Activated gamma-delta T cell treated with Interleukin-2 at 50 U/mL for 16 hours (primary cell): ENCODE results near the gene MESD.

Source experiments
- DNase-seq: peaks from one replicate; pipeline ENCODE4 v3.0.0-alpha.2; 2020

MESD gene

DNA sequence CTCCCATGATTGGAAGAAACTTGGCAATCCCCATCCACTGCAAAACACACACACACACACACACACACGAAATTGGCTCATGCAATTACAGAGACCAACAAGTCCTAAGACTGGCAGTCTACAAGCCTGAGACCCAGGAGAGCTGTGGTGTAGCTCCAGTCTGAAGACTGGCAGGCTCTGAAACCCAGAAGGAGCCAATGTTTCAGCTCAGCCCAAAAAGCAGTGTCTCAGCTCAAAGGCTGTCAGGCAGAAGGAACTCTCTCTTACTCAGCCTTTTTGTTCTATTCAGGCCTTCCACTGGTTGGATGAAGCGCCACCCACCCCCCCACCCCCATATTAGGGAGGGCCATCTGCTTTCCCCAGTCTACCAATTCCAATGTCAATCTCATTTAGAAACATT is 32.1 kb downstream of the MESD start:
- DNase-seq = no peak

DNA sequence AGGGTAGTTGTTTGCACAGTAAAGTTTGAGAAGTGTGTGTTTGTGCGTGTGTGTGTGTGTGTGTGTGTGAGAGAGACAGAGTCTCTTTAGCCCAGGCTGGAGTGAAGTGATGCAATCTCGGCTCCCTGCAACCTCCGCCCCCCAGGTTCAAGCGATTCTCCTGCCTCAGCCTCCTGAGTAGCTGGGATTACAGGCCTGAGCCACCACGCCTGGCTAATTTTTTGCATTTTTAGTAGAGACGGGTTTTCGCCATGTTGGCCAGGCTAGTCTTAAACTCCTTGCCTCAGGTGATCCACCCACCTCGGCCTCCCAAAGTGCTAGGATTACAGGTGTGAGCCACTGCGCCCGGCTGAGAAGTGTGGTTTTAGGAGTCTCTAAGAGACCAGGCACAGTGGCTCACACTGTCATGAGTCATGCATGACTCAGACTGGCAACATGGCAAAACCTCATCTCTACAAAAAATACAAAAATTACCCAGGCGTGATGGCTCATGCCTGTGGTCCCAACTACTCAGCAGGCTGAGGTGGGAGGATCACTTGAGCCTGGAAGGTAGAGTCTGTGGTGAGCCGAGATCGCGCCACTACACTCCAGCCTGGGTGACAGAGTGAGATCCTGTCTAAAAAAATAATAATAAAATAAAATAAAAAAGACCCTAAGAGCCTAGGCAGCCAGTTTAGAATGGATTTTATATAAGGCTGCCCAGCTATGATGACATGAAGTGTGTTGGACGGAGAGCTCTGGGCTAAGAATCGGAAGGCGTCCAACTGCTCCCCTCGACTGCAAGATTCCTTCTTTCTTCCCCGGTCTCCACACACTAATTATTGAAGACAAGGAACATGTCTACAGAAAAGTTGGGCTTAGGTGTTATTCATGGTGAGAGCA is 33.8 kb downstream of the MESD start:
- peak; percentile 42 for DNase-seq

DNA sequence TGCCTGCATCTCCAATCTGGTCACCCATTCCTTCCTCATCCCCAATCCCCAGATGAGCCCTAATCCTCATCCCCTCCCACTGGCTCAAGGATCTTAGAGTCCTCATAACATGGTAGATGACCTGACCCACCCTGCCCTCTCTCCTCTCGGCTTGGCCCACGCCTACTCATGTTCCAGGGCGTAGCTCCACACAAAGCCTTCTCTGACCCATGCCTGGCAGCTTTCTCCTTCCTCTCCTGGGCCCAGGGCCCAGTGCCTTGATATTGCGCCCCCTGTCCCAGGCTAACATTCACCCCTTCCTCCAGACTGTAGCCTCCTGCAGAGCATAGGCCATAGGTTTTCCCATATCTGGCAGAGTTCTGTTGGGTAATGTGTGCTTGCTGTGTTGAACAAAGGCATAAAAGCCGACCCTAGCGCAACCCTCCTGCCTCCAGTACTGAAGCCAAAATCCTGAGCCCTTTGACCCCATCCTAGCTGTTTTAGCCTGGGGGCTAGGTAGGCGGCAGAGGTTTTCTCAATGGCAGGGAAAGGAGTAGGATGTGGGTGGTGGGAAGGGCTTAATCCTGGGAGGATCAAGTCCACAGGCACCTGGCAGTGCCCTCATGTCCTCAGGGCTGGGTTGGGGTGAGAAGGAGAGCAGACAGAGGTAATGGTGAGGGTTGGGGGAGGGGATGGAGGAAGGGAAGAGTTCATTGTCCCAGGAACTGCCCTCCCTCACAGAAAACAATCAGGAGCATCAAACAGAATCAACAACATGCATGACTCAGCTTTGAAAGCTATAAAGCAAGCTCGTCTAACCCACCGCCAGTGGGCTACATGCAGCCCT is 35.5 kb downstream of the MESD start:
- no peak for DNase-seq

DNA sequence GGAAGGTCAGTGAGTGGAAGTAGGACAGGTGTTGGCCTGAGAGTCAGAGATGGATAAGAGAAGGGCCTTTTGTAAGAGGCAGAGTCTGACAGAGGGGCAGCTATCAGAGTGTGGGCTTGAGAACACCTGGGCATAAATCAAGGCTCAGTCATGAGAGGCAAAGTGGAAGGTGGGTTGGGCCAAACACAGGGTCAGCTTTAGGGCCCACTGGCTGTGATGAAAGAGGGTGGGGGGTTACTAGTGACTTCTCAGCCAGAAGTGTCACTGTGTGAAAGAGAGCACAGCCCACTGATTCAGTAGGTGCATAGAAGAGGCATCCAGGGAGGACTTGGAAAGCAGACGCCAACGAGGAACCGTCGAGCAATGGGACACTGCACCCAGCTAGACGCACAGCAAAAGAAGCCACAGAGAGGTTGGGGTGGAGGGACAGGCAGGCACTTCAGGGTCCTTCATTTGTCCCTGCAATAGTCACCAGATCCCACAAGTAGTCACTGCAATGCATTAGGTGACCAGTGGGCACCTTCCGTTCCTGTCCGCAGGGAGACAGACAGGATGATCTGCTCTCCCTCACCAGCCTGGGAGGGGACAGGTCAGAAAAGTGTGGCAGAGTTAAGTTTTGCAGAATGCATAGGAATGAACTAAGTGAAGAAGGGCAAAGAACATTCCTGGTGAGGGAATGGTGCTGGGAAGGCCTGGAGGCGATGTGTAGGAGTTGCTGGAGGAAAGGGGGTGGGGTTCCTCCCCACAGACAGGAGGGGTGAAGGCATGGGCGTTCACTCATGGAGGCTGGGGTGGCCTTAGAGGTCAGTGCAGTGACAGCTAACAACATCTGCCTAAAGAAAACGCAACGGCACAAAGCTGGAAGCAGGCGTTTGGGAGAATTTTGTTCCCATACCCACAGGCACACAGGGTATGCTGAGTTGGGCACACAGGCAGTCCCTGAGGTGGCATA is 36.3 kb downstream of the MESD start:
- DNase-seq = no peak

DNA sequence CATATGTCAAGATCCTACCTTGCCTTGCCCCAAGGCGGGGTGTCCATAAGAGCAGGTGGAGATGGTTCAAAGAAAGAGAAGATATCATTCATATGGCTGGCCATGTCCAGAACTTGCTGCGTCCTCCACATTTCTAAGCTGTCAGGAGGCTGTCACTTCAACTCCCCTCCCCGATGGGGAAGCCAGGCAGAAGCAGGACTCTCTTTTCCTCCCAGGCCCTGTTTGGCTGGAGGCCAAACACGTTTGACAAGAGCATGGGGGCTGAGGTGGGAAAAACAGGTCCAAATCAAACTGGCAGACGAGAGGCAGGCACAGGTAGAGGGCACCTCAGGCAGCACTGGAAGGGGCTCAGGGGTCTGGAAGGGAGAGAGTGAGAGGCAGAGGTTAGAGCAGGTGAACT is 37.7 kb downstream of the MESD start:
- DNase-seq = no peak

DNA sequence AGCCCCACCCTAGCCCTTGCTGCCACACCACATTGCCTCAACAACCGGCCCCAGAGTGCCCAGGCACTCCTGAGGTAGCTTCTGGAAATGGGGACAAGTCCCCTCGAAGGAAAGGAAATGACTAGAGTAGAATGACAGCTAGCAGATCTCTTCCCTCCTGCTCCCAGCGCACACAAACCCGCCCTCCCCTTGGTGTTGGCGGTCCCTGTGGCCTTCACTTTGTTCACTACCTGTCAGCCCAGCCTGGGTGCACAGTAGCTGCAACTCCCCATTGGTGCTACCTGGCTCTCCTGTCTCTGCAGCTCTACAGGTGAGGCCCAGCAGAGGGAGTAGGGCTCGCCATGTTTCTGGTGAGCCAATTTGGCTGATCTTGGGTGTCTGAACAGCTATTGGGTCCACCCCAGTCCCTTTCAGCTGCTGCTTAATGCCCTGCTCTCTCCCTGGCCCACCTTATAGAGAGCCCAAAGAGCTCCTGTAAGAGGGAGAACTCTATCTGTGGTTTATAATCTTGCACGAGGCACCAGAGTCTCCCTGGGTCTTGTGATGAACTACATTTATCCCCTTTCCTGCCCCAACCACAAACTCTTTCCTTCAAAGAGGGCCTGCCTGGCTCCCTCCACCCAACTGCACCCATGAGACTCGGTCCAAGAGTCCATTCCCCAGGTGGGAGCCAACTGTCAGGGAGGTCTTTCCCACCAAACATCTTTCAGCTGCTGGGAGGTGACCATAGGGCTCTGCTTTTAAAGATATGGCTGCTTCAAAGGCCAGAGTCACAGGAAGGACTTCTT is 39.1 kb downstream of the MESD start:
- no peak for DNase-seq

DNA sequence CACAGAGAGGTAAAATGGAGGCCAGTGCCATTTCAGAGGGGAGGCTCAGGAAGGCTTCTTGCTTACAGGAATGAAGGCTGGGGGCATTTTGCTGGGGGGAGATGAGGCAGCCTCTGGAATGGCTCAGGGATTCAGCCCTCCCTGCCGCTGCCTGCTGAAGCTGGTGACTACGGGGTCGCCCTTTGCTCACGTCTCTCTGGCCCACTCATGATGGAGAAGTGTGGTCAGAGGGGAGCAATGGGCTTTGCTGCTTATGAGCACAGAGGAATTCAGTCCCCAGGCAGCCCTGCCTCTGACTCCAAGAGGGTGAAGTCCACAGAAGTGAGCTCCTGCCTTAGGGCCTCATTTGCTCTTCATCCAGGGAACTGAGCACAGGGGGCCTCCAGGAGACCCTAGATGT is 39.9 kb downstream of the MESD start:
- DNase-seq = no peak

DNA sequence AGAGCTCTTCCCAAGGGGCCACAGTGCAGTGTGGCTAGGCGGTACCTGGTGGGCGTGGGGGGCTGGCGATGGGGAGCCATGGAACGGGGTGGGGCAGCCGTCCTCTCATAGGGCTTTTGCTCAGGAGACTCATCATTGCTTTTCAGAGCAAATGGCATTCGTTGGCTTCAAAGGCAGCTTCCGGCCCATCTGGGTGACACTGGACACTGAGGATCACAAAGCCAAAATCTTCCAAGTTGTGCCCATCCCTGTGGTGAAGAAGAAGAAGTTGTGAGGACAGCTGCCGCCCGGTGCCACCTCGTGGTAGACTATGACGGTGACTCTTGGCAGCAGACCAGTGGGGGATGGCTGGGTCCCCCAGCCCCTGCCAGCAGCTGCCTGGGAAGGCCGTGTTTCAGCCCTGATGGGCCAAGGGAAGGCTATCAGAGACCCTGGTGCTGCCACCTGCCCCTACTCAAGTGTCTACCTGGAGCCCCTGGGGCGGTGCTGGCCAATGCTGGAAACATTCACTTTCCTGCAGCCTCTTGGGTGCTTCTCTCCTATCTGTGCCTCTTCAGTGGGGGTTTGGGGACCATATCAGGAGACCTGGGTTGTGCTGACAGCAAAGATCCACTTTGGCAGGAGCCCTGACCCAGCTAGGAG is 40.8 kb downstream of the MESD start:
- no peak for DNase-seq

DNA sequence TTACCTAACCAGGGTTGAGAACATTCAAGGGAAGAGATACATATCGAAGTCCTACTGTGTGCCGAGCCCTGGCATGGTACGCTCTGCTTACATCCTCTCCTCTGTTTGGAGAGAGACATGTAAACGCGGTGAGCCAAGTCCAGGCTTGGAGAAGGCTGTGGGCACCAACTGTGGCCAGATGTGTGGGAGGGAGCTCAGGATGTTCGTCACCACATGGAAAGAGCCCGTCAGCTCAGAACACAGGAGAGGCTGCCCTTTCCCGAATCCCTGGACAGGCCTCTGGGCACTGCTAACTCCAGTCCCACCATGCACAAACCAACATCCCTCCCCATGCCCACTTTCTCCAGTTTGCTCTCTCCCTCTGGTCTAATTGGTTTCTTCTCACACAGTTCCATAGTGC is 43.0 kb downstream of the MESD start:
- DNase-seq = no peak

DNA sequence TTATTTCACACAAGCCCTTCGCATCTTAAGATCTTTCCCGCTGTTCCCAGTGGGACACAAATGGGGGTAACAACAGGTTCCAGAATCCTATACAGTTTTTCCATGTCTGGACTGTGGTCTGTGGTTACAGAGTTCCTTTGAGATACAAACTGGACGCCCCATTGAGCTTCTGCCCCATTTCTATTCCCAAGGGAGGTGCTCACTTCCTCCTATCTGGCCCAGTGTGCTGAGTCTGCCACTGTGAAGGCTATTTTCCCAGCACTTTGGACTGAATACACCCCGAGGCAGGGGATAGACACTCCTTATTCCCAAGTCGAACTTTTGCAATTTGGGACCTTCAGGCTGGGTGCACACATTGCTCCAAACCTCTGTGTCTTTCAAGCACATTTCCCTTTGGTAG is 44.0 kb downstream of the MESD start:
- DNase-seq = no peak

DNA sequence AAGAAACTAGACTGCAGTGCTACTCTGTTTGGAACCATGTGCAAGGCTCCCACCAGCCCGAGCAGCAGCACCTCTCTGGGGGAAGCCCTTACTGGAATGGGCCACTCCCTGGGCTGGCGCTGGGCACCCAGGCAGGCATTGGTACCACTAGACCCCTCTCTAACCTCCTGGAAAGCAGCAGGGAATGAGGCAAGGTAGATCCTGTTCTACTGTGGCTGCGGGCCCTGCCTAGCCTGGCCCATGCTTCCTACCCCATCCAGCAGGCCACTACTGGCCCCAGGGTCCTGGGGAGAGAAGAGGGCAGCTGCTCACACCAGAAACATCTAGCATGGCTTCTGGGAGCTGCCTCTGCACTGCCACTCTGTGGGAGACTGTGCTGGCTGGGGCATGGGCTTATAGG is 44.8 kb downstream of the MESD start:
- DNase-seq = no peak

DNA sequence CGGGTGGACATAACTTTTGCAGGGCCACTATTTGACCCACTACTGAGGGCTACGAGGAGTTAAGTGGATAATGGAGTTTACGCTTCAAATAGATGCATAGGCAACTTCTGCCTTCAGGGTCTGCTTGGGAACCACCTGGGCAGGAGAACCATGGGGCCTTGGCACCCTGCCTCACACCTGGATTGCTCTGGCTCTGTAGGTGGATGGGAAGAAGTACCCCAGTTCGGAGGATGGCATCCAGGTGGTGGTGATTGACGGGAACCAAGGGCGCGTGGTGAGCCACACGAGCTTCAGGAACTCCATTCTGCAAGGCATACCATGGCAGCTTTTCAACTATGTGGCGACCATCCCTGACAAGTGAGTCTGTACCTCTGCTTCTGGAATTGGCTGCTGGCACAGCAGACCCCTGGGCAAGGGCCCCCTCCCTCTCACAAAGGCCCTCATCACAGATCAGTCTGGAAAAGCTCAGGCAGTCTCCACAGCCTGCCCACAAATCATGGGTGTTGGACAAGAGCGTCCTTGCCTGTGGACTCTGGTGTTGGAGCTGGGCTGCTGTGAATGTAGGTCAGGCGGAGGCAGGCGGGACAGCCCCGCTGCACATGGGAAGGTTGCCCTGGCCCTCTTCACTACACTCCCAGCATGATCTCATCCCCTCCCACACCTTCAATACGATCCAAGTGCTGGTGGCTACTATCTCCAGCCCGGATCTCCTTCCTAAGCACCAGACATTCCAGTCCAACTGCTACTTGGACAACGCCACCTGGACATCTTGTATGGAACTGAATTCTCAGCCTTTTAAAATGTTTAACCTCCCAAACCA is 46.7 kb downstream of the MESD start:
- DNase-seq = no peak

DNA sequence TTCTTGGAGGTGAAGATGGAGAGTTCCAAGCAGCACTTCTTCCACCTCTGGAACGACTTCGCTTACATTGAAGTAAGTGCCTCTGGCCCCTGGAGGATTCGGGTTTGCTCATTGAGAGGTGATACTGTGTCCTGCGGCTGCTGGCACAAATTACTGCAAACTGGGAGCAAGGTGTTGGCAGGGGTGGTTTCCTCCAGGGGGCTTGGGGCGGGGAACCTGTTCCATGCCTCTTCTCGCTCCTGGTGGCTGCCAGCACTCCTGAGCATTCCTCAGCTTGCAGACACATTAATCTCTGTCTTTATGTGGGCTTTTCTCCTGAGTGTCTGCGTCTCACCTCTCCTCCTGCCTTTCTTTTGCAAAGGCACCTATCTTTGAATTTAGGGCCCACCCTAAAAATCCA is 47.4 kb downstream of the MESD start:
- no peak for DNase-seq

DNA sequence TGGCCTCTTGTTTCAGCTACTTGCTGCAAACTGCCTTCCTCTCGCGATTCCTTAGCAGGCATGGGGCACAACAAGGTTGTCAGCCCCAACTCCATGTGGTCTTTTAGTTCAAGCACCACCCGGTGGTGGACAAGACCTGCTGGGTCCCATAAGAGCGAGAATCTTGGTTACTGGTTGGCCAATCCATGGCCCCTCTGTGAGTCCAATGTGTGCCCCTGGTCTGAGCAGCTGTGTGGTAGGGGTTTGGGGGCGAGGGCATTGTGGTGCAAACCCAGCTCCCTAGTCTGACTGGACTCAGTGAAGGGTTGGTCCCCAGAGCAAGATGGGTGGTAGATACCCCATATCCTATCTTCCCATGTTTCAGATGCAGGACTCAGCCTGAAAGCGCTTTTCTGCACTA is 48.8 kb downstream of the MESD start:
- no peak for DNase-seq

DNA sequence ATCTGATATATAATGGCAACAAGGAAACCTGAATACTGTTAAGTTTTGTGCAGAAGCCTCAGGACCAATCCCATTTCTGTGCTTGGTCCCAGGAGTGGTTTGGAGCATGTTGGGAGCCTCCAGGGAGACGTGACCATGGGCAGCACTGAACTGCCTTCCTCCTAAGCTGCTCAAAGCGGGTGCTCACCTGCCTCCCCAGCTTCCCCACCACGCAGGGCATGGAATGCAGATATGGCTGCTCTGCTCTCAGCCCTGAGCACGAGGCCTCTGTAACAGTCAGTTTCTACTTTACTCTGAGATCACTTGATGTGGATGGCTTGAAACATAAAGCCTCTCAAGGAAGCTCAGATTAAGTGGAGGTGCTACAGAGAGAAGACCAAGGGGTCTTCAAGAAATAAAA is 49.3 kb downstream of the MESD start:
- no peak for DNase-seq

DNA sequence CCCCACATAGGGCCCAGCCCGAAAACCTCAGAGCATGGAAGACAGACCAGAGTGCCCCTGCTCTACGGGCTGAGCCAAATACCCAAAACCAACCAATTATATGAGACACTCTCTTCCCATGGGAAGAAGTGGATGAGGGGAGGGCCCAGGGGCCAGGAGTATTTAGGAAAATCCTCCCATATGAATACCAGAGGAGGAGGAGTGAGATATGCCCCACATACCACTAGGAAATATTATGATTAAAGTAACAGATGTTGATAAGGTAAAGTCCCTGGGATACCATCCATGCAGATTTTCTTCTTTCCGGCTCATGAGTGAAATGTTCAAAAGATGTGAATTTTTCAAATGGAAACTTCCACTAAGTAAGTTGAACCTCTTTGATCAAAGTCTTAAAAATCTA is 50.4 kb downstream of the MESD start:
- no peak for DNase-seq

DNA sequence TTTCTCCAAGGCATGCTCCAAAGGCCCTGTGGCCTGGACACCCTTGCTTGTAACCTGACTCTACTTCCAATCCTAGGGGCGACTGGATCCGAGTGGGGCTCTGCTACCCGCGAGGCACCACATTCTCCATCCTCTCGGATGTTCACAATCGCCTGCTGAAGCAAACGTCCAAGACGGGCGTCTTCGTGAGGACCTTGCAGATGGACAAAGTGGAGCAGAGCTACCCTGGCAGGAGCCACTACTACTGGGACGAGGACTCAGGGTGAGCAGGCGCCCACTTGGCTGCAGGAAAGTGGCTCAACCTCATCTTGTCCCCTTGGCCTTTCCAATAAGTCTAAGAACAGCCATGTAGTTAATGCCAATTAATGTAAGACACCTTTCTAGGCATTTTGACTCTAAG is 51.9 kb downstream of the MESD start:
- no peak for DNase-seq

DNA sequence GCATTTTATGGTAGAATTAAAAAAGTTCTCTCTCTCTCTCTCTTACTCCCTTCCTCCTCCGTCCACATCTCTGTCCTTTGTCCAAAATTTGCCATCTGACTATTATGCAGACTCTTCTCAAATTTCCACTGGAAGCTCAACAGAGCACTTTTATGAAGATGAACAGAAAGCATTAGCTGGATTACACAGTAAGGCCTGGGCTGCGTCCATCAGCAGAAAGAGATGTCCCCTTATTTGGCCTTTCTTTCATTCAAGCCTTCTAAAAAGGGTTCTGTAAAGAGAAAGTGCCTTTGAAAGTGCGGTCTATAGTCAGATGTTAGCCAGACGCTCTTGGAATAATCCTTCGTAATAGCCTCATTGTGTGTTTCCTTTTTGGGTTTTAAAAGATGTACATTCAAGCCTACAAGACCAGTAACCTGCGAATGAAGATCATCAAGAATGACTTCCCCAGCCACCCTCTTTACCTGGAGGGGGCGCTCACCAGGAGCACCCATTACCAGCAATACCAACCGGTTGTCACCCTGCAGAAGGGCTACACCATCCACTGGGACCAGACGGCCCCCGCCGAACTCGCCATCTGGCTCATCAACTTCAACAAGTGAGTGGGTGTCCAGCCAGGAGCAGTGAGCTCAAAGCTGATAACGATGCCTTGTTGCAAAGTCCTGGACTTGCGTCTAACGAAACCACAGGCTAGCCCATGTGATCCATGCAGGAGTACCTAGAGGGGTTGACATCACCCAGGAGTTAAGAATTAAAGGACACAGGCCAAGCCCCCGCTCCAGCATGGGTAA is 53.1 kb downstream of the MESD start:
- no peak for DNase-seq

DNA sequence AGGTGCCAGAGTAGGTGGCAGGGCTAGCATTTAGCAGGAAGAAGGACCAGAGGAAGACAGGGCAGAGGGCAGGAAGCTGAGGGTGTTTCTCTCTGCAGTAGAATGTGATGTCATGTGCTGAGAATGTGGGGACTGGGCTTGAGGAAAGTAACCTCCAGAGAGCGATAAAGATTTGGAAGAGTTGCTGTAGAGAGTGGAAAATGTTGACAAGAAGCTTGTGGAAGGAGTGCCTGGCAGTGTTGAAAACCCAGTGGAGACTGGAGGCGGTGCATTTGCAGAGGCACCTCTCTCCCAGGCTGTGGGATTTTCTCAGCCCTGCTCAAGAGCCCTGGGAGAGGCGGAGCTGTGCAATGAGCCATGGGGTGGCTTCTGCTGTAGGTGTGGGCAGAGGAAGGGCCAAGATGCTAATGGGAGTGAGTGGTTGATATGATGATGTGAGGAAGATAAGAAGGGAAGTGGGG is 54.8 kb downstream of the MESD start:
- DNase-seq = no peak

DNA sequence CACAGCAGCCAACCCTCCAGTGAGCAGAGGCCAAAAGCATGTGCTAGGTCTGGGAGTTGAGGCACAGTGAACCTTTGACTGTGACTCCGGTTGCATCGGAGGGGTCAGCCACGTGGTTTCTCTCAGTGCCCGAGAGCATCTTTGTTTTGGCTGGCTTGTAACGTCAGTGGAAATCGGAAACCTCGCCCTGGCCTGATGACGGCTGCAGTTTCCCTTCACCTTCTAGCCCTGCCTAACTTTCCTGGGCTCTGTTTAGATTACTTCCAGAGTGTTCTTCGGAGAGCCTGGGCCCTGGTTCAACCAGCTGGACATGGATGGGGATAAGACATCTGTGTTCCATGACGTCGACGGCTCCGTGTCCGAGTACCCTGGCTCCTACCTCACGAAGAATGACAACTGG is 56.6 kb downstream of the MESD start:
- DNase-seq = no peak
